GM18907 (cell line): ENCODE data around the gene NF2.

Source experiments
- ATAC-seq: cut with Tn5 transposase; IDR thresholded peaks from one replicate; pipeline ENCODE4 v1.9.1; 2021; ENCODE audit warnings: mild to moderate bottlenecking, moderate library complexity; ENCODE audit not compliant: unreplicated experiment

The NF2 gene

DNA sequence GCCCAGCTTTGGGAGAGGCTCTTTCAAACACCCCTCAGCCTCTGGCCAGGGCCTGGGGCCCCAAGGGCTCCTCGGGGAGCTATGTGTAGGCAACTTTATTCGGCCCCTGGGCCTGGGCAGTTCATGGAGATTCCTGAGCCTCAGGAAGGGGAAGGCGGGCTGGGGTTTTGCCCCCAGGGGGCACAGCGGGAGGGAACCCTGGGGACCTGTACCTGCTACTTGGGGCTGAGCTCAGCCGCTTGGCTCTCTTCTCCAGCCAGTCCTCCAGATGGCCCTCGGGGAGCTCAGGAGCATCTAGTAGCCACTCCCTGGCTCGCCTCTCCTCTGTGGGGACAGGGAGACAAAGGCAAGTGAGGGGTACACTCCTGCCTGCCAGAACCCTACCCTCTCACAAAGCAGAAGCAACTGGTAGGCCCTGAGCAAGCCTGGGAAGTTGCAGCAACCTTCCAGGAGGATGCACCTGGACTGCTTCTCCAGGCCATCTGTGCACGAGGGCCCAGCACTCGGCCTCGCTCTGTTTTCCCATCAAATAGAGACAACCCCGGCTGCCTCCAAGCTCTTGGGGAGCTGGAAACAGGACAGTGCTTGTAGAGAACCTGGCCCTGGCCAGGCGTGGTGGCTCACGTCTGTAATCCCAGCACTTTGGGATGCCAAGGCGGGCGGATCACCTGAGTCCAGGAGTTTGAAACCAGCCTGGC is 134.8 kb downstream of the NF2 start:
- ATAC-seq: no peak

DNA sequence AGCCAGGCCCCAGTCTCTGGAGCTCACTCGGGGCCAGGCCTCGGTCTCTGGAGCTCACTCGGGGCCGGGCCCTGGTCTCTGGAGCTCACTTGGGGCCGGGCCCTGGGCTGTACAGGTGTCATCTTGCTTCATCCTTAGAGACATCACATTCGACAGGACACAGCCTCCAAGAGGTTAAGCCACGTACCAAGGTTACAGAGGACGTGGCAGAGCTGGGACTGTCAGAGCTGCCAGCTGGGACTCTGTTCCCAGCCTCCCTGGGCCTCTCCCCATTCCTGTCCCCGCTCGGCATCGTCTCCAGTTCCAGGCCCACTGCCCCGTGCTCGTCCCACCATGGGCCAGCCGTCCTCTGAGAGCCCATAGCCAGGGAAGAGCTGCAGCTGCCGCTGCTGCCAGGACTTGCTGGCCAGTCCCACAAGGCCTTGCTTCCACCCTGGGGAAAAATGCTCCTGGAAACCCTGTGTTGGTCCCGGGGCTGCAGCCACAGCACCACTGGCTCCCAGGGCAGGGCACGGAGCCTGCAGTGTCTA is 136.0 kb downstream of the NF2 start:
- no peak for ATAC-seq

DNA sequence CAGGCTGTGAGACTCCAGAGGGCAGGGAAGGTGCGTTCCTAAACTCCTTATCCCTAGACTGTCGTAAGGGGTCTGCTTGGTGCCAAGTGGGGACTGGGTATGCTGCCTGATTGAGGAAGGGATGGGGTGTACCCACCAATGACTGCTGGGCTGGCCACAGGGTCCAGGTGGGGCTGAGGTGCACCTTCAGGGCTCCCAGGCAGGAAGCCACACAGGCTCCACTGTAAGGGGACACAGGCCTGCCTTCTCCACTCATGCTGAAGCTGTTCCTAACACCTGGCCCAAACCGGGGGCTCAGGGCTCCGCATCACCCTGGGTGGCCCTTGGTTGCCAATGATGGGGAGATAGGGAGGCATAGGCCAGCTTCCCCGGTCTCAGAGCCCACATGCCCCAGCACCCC is 136.8 kb downstream of the NF2 start:
- ATAC-seq: no peak

DNA sequence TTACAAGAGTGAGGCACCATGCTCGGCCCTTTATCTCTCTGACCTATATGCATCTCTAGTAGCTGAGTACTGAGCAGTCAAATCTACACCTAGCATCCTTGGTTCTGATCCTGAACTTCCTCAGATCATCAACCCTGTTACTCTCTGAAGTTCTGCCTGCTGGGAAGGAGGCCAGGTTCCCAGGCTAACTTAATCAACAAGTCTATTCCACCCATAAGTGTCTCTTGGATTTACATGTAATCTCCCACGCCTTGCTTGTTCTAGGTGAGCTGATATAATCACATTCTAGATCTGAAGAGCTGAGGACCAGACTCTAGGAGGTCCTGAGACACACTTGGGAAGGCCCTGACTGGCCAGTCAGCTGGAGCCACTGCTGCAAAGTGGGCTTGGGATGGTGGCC is 138.5 kb downstream of the NF2 start:
- no peak for ATAC-seq

DNA sequence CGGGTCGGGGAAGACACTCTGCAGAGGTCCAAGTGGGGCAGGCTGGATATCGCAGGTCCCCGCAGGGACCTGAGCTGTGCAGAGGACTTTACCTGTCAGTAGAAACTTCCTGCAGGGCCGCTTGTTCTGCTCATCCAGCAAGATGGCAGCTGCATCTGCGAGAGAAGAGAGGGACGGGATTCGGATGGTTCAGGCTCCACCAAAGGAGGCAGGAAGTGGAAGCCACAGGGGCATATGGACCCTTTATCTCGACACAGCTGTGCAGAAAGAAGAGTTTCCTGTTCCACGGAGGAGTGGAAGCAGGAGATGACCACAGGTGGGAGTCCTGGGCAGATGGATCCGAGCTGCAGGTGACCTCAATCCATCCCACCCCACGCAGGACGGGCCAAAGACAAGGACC is 138.9 kb downstream of the NF2 start:
- ATAC-seq: no peak

DNA sequence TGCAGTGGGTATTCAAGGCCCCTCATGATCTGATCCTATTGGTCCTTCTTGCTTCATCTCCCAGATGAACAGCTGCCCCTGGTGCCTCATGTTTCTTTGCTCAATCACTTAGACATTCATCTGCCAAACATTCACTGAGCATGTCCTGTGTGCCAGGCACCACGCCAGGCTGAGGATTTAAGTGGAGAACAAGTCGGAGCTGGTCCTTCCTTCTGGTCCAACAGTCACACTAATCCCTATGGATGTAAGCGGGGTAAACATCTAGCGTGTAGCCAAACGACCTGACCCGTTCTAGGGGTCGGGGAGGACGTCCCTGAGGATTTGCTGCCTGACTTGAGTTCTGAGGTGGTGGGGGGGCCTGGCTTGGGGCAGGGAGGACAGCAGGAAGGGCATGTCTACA is 141.5 kb downstream of the NF2 start:
- no peak for ATAC-seq

DNA sequence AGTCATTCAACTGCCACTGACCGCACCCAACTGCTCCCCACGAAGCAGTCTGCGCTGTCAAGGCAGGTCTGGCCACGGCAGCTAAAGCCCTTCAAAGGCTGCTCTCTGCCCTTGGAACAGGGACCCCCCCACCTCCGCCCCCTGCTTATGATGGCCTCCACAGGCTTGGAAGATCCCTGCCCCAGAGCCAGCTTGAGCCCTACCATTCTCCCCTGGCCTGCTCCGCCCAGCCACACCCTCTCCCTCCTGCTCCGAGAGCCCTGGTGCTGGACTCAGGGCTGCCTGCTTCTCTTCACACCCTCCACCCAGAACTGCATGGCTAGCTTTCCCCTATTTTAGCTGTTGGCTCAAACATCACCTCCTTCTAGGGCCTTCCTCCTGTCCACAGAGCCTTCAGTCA is 144.4 kb downstream of the NF2 start:
- ATAC-seq: no peak
